DND-41 (cell line): Measurements from ENCODE around the gene TNIK.

Experiments used
- EZH2 ChIP-seq: IDR thresholded peaks from 3 replicates; pipeline ENCODE4 v1.6.1; 2012; ENCODE audit warnings: borderline replicate concordance, low read depth, mild to moderate bottlenecking, moderate library complexity, low read length, inconsistent platforms; ENCODE audit not compliant: severe bottlenecking
- TF ChIP-seq, protein P1 (sequence below): IDR thresholded peaks from 2 replicates; pipeline ENCODE4 v1.5.1; 2012; ENCODE audit warnings: borderline replicate concordance, low read length, moderate library complexity, mild to moderate bottlenecking; ENCODE audit not compliant: poor library complexity, severe bottlenecking; ENCODE audit errors: extremely low read depth

- TF ChIP-seq, protein P1, sequence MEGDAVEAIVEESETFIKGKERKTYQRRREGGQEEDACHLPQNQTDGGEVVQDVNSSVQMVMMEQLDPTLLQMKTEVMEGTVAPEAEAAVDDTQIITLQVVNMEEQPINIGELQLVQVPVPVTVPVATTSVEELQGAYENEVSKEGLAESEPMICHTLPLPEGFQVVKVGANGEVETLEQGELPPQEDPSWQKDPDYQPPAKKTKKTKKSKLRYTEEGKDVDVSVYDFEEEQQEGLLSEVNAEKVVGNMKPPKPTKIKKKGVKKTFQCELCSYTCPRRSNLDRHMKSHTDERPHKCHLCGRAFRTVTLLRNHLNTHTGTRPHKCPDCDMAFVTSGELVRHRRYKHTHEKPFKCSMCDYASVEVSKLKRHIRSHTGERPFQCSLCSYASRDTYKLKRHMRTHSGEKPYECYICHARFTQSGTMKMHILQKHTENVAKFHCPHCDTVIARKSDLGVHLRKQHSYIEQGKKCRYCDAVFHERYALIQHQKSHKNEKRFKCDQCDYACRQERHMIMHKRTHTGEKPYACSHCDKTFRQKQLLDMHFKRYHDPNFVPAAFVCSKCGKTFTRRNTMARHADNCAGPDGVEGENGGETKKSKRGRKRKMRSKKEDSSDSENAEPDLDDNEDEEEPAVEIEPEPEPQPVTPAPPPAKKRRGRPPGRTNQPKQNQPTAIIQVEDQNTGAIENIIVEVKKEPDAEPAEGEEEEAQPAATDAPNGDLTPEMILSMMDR = no peak
- no peak for TF ChIP-seq EZH2
Observed at GRCh38 chr3:171435143-171435542, 25.1 kb downstream of the TNIK start.
